HFF-Myc (cell line): Measurements from ENCODE around the gene RERE.

Experiments used
- DNase-seq: peaks from one replicate; pipeline ENCODE4 v3.0.0-alpha.2; 2011; ENCODE audit warnings: low read depth; ENCODE audit errors: extremely low read depth
- H3K4me3 ChIP-seq: replicated peaks from 2 replicates; pipeline ENCODE4 v1.5.1; 2011; ENCODE audit warnings: low read depth, mild to moderate bottlenecking, control low read depth, low read length
- TF ChIP-seq, protein P1 (sequence below): IDR thresholded peaks from 2 replicates; pipeline ENCODE4 v1.5.1; 2012; ENCODE audit warnings: mild to moderate bottlenecking, low read depth, low read length, control low read depth; ENCODE audit errors: missing control alignments

The RERE gene

DNA sequence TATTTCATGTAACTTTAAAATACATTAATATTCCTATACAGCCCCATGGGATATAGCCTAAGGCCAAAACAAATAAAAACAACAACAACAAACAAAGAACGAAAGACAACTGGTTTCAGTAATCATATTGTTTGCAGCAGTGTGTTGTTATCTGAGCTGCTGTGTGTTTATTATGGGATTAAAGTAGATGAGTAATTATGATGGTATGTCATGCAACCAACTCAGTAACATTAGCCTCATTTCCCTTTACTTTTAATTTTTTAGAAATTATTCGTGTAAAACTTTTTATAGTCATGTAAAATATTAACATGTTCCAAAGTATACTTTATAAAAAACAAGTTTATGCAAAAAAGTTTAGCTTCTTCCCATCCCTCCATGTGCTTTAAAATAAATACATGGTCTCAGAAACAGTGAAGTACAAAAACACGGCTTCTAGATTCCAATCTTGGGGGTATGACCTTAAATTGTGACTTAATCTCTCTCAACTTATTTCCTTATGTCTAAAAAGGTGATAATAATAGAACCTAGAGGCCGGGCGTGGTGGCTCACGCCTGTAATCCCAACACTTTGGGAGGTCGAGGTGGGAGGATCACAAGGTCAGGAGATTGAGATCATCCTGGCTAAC lies 323.4 kb downstream of the RERE start:
- TF ChIP-seq, protein P1, sequence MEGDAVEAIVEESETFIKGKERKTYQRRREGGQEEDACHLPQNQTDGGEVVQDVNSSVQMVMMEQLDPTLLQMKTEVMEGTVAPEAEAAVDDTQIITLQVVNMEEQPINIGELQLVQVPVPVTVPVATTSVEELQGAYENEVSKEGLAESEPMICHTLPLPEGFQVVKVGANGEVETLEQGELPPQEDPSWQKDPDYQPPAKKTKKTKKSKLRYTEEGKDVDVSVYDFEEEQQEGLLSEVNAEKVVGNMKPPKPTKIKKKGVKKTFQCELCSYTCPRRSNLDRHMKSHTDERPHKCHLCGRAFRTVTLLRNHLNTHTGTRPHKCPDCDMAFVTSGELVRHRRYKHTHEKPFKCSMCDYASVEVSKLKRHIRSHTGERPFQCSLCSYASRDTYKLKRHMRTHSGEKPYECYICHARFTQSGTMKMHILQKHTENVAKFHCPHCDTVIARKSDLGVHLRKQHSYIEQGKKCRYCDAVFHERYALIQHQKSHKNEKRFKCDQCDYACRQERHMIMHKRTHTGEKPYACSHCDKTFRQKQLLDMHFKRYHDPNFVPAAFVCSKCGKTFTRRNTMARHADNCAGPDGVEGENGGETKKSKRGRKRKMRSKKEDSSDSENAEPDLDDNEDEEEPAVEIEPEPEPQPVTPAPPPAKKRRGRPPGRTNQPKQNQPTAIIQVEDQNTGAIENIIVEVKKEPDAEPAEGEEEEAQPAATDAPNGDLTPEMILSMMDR: no peak
- no peak overlapping the region for H3K4me3 ChIP-seq
- no peak for DNase-seq

DNA sequence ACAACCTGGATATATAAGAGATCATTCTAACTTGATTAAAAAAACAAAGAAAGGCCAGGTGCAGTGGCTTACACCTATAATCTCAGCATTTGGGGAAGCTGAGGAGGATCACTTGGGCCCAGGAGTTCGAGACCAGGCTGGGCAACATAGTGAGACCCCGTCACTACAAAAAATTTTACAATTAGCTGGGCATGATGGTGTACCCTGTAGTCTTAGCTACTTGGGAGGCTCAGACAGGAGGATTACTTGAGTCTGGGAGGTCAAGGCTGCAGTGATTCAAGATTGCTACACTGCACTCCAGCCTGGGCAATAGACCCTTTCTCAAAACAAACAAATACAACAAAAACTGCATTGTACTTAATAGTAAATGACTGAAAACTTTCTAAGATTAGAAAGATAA lies 330.2 kb downstream of the RERE start:
- TF ChIP-seq, protein P1: no peak
- no peak for DNase-seq
- H3K4me3 ChIP-seq: no peak overlapping the region

DNA sequence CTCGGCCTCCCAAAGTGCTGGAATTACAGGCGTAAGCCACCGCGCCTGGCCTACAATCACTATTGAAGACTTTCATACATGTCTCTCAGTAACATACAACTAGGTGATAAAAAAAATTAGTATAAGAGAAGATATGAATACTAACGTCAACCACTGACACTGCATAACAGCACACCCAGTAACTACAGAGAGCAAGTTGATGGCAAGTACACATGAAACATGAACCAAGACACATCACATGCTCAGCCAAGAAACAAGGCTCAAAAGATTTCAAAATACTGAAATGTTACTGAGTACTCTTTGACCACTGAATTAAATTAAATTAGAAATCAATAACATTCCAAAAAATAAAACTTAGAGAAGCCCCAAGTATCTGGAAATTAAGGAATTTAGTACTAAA lies 331.4 kb downstream of the RERE start:
- no peak for DNase-seq
- no peak overlapping the region for H3K4me3 ChIP-seq
- TF ChIP-seq, protein P1: no peak

DNA sequence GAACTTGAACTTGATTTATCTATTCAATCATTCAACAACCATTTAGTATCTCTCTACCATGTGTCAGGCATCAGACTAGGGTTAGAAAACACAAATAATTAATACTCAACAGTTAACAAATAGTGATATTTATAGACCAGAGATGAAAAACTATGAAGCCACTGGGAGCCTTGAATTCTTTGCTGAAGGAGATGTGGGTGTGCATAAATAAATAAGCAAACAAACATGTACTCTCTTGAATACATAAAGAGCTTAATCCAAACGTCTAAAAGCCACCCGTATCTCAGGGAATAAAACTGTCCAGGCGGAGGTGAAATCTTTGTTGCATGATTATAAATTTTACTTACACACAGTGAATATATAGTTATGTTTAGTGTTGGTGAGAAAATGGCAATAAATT lies 333.9 kb downstream of the RERE start:
- no peak for DNase-seq
- TF ChIP-seq, protein P1: no peak
- no peak overlapping the region for H3K4me3 ChIP-seq

- no peak overlapping the region for H3K4me3 ChIP-seq
- TF ChIP-seq, protein P1: no peak
- DNase-seq: no peak
These were observed 334.5 kb downstream of the RERE start for GRCh38 chr1:8482979-8483381.

DNA sequence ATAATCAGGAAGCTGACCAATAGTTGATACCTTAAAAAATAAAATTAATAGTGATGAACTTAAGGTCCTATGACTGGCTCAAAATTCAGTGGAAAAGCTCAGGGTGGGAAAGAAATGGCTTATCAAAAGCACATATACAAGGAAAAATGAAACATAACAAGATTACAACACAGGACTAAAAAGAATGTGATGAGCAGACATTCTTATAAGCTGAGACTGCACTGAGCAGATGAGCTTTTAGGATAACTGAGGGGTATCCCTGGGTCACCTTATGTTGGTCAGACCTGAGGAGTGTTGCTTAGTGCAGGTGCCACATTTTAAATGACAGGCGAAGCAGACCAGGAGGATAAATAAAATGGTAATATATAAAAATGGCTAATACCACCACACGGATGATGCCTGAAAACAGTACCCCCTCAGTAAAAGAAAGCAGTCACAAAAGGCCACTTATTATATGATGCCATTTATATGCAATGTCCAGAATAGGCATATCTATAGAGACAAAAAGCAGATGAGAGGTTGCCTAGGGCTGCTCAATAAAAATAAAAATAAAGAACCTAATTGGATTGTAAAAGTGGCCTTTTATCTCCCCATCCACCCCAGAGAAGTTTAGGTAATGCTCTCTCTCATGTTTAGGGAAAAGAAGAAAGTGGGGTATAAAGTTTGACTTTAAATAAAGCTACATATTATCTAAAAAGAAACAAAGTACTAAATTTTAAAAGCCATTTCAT lies 335.6 kb downstream of the RERE start:
- no peak for DNase-seq
- TF ChIP-seq, protein P1: no peak
- no peak overlapping the region for H3K4me3 ChIP-seq
